Posterior vena cava (tissue), 2 donors: Measurements from ENCODE around the gene NRAS. TPM values are rescaled to one million over a fixed set of nuclear protein-coding genes. Genes with fewer than 3 reads are reported as not detected.

Experiments used
- DNase-seq: peaks from one replicate; pipeline ENCODE4 v3.0.0-alpha.2; 2020; ENCODE audit warnings: low spot score
- intact Hi-C, 2 donors: fragments of 100-400 bp; cut with DNase I; formaldehyde crosslinking; loops; one replicate each; pipeline versions ENCODE4 v1.14.1 to v1.14.2; 2022 to 2023
- total RNA-seq, 2 donors: library from RNA; stranded (reverse); fragmentation: NEBNext Ultra II Directional; extraction: Animal tissue kit (Norgen Biotek cat#: 25700); gene quantifications; one replicate each; pipeline ENCODE4 v1.2.1, GENCODE V29; 2021
- donor health status: DM: yes; HTN: yes; CAD: no.
- donor health status: DM: yes; HTN: yes; CAD: no.

The NRAS gene
- total RNA-seq, 2 donors from 2014 or later = 19.9 to 24.8 TPM

GRCh38 chr1:114735479-114735878 lies 18.9 kb upstream of the NRAS start:
- no peak for DNase-seq
- intact Hi-C loops = no loop called here

GRCh38 chr1:114729782-114730181 lies 13.2 kb upstream of the NRAS start:
- intact Hi-C loops = no loop called here
- DNase-seq = no peak

DNA sequence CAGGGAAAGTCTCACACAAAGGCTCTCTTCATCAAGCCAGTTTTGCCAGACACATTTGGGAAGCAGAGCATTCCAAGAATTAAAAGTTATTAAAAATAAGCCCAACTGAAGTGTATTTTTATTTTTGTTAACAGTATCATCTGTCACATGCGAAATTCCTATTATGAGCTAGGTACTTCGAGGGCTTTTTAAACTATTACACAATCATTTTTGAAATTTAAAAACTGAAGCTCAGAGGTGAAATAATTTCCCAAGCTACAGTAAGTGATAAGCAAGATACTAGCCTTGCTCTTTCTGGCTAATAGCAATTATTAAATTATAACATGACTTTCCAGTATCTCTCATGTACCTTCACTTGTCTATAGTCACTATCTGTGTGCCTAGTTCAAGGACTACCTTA lies 12.0 kb upstream of the NRAS start:
- no peak for DNase-seq

GRCh38 chr1:114725230-114725629 lies 8.7 kb upstream of the NRAS start:
- DNase-seq = no peak
- intact Hi-C loops = no loop called here

More for the DNA sequence above, 12.0 kb upstream of the NRAS start:
- intact Hi-C loops = no loop called here

DNA sequence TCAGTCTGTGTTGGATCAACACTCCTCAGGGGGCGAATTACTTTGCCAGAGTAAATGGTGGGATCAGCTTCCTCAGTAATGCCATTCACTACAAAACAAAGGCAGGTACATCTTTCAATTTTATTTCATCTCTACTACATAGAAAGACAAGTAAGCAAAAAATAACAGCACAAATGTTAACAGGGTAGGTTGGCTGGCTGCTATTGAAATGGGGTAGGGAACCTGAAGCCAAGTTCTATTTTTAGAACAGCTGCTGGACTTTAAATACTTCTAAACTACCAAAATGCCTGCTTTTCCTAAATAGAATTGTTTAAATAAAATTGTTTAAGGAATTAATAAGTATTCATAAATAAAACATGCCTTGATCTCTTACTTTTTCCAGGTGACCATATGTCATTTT lies 7.3 kb upstream of the NRAS start:
- DNase-seq = no peak
- intact Hi-C loops = no loop called here

DNA sequence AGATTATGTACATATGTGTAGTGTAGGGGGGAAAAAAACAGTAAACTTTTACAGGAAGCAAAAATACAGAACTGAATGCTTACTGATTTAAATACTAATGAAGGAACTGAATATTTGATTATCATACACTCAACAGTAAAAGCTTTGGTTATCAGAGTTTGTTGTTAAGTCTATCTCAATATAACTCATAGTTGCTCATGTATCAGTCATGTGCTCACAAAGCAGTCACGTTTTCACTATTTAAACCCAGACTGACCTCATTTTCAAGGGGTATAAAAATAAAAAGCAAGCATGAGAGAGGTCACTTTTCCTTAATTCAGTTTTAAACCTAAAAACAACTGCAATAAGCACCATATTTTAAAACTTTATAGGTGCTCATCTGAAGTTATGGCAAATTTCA lies 6.9 kb upstream of the NRAS start:
- intact Hi-C loops = no loop called here

GRCh38 chr1:114720492-114720891 lies 3.9 kb upstream of the NRAS start:
- intact Hi-C loops = no loop called here
- no peak for DNase-seq

More for the DNA sequence above, 6.9 kb upstream of the NRAS start:
- no peak for DNase-seq

DNA sequence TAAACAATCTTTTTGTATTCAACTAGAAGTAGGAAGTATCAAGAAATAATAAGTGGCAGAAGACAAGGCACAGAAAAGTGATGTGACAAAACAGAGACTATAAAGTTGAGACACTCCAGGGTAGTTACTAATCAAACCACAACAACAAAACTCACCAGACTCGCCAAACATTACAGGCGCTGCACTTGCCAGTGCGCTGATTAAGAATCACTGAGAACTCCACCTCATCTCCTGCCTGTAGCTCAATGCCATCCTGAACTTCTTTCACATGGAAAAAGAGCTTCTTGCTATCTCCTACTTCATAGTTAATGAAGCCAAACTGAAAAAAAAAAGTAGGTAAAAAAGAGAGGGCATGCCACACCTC lies 2.8 kb upstream of the NRAS start:
- intact Hi-C loops = loop anchor here (10.0 kb wide), 2 partner anchors 135 to 555 kb away; partner anchors contain the start of gene BCAS2 (in 1 of the 2)
- DNase-seq = no peak

GRCh38 chr1:114718661-114719423 lies 2.3 kb upstream of the NRAS start:
- intact Hi-C loops = loop anchor here (10.0 kb wide), 2 partner anchors 134 to 556 kb away; partner anchors contain the start of gene BCAS2 (in 1 of the 2)
- DNase-seq = no peak

- intact Hi-C loops = loop anchor here (10.0 kb wide), 2 partner anchors 131 to 559 kb away; partner anchors contain the start of gene BCAS2 (in 1 of the 2)
- no peak for DNase-seq
These were observed 643 bp downstream of the NRAS start for GRCh38 chr1:114715952-114716303.

DNA sequence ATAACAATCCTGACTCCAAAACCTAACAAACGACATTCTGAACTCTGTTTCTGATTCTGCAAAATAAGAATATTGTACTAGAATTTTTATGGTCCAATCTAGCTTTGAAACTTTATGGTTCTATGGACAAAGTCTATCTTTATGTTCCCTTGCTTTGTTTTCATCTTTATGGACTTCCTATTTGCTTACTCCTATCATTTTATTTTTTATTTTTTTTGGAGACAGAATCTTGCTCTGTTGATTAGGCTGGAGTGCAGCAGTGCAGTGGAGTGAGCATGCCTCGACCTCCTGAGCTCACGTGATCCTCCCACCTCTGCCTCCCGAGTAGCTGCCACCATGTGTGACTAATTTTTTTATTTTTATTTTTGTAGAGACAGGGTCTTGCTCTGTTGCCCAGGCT lies 3.6 kb downstream of the NRAS start:
- DNase-seq = no peak
- intact Hi-C loops = loop anchor here (10.0 kb wide), 2 partner anchors 128 to 562 kb away; partner anchors contain the start of gene BCAS2 (in 1 of the 2)

- DNase-seq = no peak
- intact Hi-C loops = loop anchor here (10.0 kb wide), 2 partner anchors 126 to 564 kb away; partner anchors contain the start of gene BCAS2 (in 1 of the 2)
These were observed 6.2 kb downstream of the NRAS start for GRCh38 chr1:114710360-114710759.

GRCh38 chr1:114707604-114708003 lies 9.0 kb downstream of the NRAS start:
- intact Hi-C loops = no loop called here
- DNase-seq = no peak

DNA sequence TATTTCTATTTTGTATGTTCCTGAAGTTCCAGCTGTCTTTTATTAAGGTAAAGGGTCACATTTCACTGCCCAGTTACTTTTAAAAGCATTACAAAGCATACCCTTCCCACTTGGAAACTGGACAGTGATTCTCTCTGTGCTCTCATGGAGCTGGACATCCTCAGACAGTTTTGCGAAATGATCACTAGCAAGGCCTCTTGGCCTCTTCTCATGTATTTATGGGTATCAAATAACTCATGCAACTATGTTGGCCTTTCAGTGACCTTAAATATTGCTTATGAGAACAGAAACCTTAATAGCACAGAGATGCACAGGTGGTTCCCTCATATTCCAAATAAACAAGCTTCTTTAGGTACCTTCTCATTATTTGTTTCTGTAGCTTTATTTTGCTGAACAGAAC lies 13.3 kb downstream of the NRAS start:
- intact Hi-C loops = no loop called here
- no peak for DNase-seq

DNA sequence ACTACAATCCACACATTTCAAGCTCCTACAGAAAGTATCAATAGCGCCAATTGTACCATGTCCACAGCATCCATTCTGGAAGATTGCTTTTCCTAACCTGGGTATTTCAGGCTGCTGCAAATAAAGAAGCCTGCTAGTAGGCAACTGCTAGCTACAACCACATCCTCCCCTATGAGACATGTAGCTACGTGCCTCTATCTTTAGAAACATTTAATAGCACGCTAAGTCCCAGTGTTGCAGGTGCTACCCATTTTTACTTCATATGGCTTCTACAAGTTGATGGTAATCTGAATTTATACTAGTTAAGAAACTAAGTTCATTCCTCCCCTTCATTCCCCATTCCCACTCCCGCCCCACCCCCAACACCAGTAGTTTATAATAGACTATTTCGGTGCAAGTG lies 13.8 kb downstream of the NRAS start:
- intact Hi-C loops = no loop called here
- no peak for DNase-seq

- intact Hi-C loops = no loop called here
- DNase-seq = no peak
These were observed 14.6 kb downstream of the NRAS start for GRCh38 chr1:114701931-114702330.

- no peak for DNase-seq
- intact Hi-C loops = no loop called here
These were observed 16.5 kb downstream of the NRAS start for GRCh38 chr1:114700036-114700600.

- intact Hi-C loops = no loop called here
These were observed 19.8 kb downstream of the NRAS start for GRCh38 chr1:114696810-114697209.

DNA sequence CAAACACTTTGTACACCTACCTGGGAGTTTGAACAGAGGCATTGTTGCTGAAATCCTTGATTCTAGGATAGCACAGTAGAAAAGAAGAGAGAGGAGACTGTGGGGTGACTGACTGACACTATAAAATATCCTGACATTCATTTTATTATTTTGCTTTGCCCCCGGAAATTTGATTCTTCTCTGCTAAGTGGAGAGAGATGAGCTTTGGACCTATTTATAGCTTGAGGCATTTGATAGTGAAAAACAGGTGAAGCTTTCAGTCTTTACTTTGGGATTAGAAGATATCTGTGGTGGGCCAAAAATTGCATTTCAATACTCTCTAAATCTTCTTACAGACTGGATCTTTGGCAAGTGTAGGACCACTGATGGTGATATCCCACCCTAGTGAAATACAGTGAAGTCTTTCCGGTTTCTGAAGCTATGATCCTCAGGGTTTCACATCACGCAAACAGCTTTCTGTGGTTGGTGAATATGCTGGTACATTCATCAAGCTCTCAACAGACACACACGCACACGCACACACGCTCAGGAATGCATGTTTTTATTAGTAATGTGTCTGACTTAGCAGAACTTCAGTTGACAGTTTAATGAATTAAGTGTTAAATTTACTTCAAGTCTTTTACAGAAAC lies 21.0 kb downstream of the NRAS start, which contains the start of gene AMPD1:
Gene AMPD1 (minus strand): TSS at position 117 of the 629 bp plus-strand sequence. CDS start 75 bp downstream, at position 42.
- intact Hi-C loops = no loop called here
- DNase-seq = no peak

More at GRCh38 chr1:114696810-114697209, 19.8 kb downstream of the NRAS start:
- no peak for DNase-seq
